GM21381 (cell line): ENCODE measurements around the gene PSMC1.

Source experiments
- ATAC-seq: cut with Tn5 transposase; IDR thresholded peaks from one replicate; pipeline ENCODE4 v1.9.1; 2021; ENCODE audit warnings: mild to moderate bottlenecking, moderate library complexity; ENCODE audit not compliant: unreplicated experiment

Gene PSMC1

DNA sequence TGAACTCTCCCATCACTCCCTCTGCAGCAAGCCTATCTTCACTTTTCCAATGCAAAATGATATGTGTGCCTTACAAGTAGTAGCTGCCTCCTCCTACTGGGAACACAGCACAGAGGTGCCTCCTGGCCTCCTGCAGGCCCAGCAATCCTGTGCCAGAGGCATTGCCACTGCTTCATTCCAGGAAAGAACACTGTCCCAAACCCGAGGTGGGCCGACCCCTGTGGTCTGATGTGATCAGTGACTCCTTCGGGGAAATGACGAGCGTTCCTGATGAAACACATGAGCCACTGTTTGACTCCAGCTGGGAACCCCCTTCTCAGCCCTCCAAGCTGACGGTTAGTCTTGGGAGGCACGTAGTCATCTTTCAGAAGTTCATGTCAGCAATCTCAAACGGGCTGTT is 19.5 kb downstream of the PSMC1 start:
- no peak for ATAC-seq

DNA sequence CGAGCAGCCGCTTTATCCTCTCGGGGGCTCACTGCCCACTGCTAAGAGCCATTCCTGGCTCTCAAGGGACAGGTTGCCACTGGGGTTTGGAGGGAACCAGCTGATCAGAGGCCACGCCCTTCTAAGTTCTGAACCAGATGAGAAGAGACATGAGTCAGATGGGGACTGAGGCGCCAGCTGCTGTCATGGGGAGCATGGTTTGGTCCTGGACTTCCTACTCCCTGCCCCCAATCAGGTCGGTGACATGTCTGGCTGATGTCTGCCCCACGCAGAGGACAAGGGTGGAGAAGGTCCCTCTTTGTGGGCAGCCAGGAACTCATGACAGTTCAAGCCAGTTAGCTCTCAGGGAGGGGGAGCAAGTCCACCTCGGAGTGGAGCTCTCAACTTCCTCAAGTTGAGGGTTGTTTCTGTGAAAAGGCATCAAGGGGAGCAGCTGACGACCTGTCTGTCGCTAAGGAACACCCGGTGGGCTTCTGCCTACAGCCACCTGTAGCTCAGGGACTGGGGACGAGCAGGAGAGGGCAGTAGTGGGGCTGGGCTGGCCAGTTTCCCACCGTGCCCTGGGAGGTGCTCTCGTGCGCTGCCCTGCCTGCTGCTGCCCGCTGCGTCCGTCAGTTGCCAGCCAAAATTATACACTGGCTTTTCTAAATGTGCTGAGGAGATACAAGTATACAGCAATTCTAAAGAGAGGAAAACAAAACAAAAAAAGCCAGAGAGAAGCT is 20.5 kb downstream of the PSMC1 start:
- ATAC-seq = no peak

DNA sequence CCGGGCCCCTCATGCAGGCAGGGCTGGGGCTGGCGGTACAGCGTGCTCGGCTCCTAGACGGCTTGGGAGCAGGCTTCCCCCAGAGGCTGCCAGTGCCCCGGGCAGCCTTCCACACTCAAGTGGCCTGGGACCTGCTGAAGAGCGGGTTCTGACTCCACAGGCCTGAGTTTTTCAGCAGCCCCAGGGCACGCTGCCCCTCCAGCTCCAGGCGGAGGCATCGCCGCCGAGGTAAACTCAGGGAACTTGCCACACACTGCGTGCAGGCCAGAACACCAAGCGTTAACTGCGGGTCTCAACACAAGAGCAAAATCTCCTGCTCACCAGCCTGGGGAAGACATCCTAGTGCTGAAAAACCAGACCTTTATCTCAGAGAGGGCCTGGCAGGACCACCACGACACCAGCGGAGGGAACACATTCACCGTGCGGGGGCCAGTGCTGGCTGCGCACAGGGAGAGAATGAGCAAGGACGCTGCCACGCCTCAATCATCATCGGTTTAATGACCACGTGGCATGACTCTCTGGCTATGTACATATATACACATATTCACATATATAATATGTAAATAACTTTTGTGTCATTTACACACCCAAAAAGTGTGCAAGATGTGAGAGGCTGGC is 21.3 kb downstream of the PSMC1 start:
- no peak for ATAC-seq

DNA sequence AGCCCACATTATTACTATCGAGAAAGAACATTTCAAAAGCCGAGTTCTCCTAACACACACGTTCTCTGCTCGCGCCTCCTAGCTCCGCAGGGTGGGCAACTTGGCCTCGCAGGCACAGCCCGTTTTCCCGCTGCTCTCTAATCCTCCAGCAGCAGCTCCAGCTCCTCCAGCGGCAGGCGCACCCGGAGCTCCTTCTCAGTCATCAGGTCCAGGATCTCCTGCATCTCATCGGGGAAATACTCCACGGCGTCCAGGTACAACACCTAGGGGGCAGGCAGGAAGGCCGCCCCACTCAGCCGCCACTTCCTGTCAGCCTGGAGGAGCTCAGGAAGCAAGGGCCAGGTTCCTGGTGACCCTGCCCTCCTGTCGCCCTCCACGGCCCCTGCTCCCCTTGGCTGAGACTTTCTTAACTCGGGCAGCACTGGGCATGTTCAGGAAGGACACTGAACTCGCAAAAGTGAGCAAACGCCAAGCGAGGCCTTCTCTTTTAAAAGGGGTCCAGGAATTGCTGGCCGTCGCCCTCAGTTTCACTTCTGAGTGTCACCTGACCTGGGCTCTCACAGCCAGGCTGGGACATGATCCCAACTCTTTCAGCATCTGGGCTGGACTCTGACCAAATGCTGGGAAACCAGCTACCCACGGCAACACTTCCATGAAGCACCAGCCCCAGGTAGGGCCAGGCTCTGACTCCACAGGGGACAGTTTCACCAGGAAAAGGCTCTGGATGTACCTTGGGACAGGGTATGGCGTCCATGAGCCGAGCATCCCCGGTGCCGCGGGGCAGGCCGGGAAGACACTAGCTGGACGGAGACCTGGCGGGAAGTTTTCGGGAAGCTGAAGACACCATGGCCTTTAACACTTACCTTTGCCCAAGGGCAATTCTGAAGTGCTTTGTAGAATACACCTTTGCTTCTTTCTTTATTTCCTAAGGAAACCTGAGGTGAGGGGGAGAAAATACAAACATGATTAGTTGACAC is 22.1 kb downstream of the PSMC1 start:
- ATAC-seq = no peak

DNA sequence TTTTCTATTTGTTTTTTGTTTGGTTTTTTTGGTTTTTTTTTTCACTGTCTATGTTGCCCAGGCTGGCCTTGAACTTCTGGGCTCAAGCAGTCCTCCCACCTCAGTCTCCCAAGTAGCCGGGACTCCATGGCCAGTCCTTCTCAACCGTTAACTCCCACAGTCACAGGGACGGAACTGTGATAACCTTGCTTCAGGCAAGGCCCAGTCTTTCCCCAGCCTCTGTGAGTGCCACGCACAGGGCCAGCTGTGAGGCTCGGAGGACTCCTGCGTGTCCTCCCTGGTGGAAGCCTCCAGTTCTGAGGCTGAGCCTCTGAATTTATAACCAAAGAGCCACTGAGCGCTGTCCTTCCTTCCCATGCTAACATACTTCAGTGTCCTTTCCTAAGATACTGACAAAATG is 23.7 kb downstream of the PSMC1 start:
- ATAC-seq = no peak

DNA sequence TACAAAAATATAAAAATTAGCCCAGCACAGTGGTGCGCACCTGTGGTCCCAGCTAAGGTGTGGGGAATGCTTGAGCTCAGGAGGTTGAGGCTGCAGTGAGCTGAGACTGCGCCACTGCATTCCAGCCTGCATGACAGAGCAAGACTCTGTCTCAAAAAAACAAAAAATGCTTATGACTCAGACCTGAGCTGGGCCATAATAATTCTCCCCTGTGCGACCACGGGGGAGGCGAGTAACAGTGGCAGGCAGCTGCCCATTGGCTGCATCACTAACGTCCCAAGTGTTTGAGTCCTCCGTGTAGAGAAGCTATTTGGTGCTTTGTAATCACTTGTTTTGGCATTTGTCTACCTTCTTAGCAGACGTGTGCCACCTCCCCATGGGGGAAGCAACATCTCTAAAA is 24.9 kb downstream of the PSMC1 start:
- no peak for ATAC-seq

DNA sequence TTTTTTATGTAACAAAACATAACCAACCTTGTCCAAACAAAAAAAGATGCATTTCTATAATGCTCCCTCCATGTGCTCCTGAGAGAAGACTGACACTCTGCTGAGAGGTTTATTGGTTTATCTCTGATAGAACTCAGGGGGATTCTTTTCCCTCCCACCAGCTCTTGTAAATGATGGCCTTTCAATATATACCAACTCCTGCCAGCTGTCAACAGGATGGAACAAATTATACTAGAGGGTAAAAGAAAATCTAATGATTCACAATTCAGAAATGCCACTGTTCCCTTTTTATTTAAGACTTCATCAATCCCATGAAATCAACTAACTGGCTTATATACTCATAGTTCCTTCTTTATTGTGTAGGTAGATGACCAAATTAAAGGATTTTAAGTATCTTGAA is 25.4 kb downstream of the PSMC1 start:
- no peak for ATAC-seq

DNA sequence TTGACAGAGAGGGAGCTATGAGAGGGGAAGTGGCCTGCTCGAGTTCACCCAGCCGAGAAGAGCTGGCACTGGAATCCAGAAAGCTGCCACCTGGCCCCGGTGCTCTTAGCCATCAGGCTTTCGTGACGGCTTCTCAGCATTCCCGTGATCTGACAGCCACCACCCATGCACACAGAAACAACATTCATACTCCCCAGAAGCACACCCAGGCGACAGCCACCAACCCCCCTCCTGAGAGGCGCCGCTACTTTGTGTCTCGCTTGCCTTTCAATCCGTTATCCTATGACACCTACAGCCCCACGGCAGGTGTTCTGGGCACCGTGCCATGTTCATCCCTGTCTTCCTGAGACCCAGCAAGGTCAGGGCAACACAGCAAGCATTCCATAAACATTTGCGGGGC is 31.4 kb downstream of the PSMC1 start:
- no peak for ATAC-seq

DNA sequence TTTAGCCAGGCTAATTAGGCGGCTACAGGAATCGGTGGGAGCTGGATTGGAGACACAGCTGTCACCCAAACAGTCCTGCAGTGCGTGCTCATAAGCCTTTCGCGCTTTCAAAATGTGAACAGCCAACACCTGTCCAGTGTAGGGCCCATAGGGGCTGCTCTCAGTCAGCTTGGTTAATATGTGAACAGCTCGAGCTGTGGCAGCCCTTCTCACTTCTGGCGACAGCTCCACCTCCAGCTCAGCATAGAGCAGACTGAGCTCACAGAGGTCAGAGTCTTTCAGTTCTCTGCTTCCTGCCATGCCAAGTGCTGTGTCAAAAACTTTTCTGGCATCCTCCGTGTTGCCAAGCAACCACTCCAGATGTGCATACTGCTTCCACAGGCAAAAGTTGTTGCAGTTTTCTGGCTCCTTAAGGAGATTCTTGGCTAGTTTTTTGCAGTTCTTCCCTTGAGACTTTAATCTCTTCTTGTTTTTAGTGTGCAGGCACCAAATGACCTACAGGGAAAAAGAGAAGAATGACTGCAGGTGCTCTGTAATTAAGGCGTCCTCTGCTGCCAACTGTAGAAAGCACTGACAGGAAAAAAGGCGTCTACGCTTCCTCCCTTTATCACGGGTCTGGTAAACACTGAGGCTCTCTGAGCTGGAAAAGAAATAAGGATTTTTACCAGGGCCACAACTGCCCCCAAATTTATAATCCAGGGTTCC is 32.5 kb downstream of the PSMC1 start:
- ATAC-seq = peak; percentile 98

DNA sequence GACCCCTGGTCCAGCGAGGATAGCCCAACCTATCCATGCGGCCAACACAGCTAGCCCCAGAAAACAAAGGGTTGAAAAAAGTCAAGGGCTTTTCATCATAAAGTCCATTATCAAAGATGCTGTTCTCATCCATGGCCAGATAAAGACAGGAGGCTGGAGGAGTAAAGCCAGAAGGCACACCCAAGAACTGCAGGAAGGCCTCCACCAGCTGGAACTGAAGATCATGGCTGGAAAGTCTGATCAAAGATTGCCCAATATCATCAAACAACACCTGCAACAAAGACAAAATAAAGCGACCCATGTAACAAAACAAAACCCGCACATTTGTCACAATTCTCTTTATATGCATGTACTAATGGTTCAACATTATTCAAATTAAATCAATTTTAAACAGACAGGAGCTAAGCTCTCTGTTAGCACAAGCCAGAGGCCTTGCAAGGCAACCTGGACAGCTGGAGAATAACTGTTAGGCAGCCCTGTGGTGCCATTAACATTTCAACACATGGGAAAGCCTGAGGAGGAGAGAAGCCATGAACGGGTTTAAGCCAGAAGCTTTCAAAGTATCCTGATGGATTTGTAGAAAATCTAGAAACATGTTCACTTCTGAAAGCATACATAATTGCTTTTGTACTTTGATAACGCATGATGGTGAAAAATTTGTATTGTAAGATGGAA is 34.1 kb downstream of the PSMC1 start:
- ATAC-seq = no peak

DNA sequence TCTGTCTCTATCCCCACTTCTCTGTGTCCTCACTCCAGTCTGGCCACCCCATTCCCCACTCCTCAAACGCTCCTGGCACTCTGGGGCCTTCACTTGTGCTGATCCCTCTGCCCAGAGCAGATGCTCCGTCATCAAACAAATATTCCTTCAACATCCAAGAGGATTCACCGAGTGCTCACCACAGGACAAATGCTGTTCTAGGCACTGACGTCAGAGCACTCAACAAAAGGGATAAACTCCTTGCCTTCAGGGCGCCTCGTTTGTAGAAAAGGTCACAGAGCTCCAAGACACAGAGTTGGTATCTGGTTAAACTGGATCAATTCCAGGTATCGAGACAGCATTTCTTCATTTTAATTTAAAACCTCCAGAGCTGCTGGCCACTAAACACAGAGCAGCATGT is 35.3 kb downstream of the PSMC1 start:
- ATAC-seq = no peak

DNA sequence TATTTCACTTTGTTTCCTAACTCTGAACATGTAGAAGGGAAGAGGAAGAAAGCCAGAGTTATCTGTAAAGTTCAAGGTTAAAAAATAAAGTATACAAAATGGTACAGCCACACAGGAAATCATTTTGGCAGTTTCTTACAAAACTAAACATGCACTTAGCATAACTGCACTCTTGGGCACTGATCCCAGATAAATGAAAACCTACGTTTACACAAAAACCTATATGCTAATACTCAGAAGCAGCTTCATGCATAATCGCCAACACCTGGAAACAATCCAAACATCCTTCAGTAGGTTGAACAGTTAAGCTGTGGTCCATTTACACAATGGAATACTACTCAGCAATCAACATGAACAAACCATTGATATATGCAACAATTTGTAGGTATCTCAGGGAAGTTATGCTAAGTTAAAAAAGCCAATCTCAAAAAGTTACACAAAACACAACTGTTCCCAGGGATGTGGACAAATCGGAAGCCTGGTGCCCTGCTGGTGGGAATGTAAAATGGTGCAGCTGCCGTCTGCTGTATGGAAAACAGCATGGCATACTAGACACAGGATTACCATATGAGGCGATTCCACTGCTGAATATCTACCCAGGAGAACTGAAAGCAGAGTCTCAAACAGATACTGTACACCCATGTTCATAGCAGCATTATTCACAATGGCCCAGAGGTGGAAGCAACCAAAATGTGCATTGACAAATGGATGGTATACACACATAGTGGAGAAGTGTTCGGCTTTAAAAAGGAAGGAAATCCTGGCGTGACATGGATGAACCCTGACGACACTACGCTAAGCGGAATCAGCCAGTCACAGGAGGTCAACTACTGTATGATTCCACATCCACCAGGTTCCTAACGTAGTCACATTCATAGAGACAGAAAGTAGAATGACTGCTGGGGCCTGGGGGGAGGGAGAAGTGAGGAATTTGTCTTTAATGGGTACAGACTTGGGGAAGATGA is 37.7 kb downstream of the PSMC1 start:
- no peak for ATAC-seq

DNA sequence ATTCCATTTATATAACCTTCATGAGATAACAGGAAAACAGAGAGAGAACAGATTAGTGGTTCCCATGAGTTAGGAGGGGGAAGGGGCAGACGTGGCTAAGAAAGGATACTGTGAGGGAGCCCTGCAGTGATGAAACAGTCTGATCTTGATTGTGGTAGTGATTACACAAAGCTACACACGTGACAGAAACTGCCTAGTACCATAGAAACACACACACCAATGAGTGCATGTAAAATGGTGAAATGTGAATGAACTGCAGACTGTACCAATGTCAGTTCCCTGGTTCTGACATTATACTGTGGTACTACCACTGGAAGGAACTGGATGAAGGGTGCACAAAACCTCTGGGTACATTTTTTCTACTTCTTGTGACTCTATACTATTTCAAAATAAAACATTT is 38.5 kb downstream of the PSMC1 start:
- ATAC-seq = no peak

DNA sequence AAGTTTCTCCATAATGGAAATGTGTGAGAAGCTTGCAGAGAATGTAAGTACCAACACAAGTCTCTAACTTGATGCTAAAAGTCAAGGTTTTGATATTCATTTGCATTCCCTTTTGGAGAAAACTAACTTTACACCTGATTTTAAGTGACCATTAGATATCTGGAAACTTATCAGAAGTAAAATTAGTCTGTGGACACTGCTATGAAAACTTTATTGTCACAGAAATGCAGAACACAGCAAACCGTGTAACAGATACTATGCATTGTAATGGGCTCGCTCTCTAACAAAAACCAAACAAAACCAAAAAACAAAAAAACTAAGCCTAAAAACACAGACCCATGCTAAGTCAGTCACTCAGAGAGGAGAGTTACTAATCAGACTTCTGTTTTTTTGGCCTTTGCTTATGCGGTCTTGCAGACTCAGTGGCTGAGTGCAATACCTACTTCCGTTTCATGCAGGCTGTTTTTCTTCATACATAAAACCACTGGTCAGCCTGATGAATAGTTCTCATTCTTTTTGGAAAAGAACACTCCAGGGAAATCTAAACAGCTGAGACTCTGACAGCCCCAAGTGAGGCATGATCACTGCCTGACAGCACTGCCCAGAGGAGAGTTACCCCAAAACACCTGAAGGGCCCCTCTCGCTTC is 39.6 kb downstream of the PSMC1 start:
- no peak for ATAC-seq

DNA sequence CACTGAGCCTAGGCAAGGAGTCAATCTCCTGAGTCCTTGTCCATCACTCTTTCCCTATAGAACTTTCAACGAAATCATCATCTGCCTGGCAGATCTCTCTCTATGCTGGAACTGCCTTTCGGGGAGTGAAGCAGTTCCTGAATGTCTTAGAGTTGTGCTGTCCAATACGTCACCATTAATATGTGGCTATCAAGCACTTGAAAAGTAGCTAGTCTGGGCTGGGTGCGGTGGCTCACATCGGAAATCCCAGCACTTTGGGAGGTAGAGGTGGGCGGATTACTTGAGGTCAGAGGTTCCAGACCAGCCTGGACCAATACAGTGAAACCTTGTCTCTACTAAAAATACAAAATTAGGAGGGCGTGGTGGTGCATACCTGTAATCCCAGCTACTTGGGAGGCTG is 40.3 kb downstream of the PSMC1 start:
- ATAC-seq = no peak

DNA sequence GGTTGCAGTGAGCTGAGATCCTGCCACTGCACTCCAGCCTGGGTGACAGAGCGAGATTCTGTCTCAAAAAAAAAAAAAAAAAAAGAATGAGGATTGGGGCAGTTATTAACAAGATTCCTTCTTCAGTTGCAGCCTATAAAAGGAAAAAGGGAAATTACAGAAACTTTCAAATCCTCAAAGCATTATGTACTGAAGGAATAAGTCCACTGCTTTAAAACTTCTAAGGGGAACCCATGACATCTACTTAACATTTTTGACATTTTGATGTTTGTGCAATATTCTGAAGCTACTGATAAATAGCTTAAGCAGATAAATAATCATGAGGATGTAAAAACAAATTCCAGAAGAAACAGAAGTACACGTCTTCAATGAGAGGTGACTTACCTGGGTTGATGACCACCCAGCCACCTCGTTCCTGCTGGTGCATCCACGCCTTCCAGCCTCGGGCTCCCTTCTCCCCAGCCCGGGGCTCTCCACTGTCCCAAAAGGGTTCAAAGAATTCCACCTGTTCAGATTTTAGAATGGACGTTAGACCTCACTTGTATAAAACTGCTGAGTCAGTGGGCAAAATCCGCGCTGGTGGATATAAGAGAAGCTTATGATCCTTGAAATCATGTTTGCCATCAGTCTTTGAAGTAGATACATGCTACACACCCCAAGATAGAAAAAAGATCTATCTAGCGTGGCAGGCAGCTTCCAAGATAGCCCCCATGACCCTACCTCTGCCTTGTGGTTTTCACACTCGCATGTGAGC is 41.7 kb downstream of the PSMC1 start:
- no peak for ATAC-seq

DNA sequence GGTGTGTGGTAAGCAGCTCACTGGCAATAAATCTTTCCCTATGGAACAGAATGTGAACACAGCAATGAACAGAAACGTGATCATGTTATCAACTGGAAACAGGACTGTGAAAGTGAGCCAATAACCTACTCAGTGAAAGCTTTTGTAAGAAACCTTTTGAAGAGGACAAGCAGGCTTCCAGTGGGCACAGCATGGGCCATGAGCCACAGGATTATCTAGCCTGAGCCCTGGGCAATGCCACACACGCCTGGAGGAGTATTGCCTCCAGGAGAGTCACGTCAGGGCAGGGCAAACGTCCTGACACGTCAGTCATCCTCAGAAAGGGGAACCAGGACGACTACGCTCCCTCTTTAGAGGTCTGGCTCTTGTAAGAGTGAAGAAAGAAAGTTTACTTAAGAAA is 43.1 kb downstream of the PSMC1 start:
- ATAC-seq = no peak

DNA sequence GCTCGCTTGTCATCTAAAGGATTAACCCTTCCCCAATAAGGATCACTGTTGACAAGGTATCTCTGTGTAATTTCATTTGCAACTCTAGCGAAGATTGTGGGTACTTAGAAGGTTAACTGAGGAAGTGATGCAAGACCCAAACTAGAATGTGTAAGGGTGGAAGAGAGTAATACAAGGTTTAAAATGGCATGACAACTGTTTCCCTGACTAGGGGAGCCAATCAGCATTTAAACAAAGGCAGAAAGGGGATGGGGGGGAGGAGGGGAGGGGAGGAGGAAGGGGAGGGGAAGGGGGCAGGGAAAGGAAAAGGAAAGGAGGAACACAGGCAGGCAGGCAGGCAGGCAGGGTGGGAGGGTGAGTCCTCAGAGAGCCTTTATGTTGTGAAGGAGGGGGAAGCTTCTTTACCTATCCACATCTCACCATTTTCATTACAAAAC is 44.3 kb downstream of the PSMC1 start:
- ATAC-seq = no peak
